ENCODE data around the gene NPFFR1. TPM values are rescaled to one million over a fixed set of nuclear protein-coding genes. Genes with fewer than 3 reads are reported as not detected.

Gene NPFFR1
- polyA plus RNA-seq, 6 donors from 2014 or later, result not detected

- no peak for ATAC-seq (ENCODE audit: low read depth in 2 of 2)
- H3K27ac Mint-ChIP-seq, result peak overlapping the region in 3 of 6 donors; percentile 30 to 58 (median 36)
- no peaks in the 10 kb centered on the region for H3K4me1 Mint-ChIP-seq
- H3K27me3 Mint-ChIP-seq, result no peaks in the 10 kb centered on the region
- no peak overlapping the region for H3K4me3 Mint-ChIP-seq
- no peak for DNase-seq
- H3K36me3 Mint-ChIP-seq, result peaks cover 9% of the 10 kb centered on the region in 2 donors
- no peaks in the 10 kb centered on the region for H3K9me3 Mint-ChIP-seq
Measured at GRCh38 chr10:70201105-70201504, 82.7 kb downstream of the NPFFR1 start.

GRCh38 chr10:70198696-70199466 lies 84.9 kb downstream of the NPFFR1 start:
- ATAC-seq (ENCODE audit: low read depth in 2 of 2) (no peak), DNase-seq (no peak)
- no peaks in the 10 kb centered on the region for H3K4me1 Mint-ChIP-seq
- no peaks in the 10 kb centered on the region for H3K9me3 Mint-ChIP-seq
- H3K36me3 Mint-ChIP-seq, result peaks cover 1 to 2% of the 10 kb centered on the region in 2 donors
- H3K27me3 Mint-ChIP-seq, result no peaks in the 10 kb centered on the region
- H3K4me3 Mint-ChIP-seq, result peak overlapping the region in 1 of 8 donors; percentile 44
- H3K27ac Mint-ChIP-seq, result no peak overlapping the region

Other genes with a start within 250 kb of the NPFFR1 start
- gene MACROH2A2, start 231.2 kb downstream of the NPFFR1 start, polyA plus RNA-seq (ENCODE audit: low read depth in 6 of 6), result not detected
- gene AIFM2, start 151.2 kb downstream of the NPFFR1 start, polyA plus RNA-seq (ENCODE audit: low read depth in 6 of 6), result 1 to 10 TPM; 1.8 to 3.0 (median 2.2) TPM
- 10 to 100 TPM; 19.8 to 33.5 (median 25.0) TPM for gene TYSND1, start 137.3 kb downstream of the NPFFR1 start, polyA plus RNA-seq (ENCODE audit: low read depth in 6 of 6)
- 10 to 100 TPM in 5 of 6 donors, 1 to 10 TPM in 1; 9.4 to 40.7 (median 25.2) TPM for gene SAR1A, start 113.5 kb downstream of the NPFFR1 start, polyA plus RNA-seq (ENCODE audit: low read depth in 6 of 6)
- gene PPA1, start 50.6 kb downstream of the NPFFR1 start, polyA plus RNA-seq (ENCODE audit: low read depth in 6 of 6), result 100 to 1,000 TPM in 3 of 6 donors, 10 to 100 TPM in 3; 59.7 to 152 (median 97.0) TPM
- gene LRRC20, start 98.6 kb upstream of the NPFFR1 start, polyA plus RNA-seq (ENCODE audit: low read depth in 6 of 6), result under 1 TPM in 2 of 6 donors, not detected in 4; 0.22 to 0.23 TPM
- gene EIF4EBP2, start 120.1 kb upstream of the NPFFR1 start, polyA plus RNA-seq (ENCODE audit: low read depth in 6 of 6), result 10 to 100 TPM; 35.7 to 44.5 (median 38.8) TPM
- gene NODAL, start 157.7 kb upstream of the NPFFR1 start, polyA plus RNA-seq (ENCODE audit: low read depth in 6 of 6), result not detected
- 1 to 10 TPM in 1 of 6 donors, under 1 TPM in 4, not detected in 1; 0.49 to 1.9 (median 0.65) TPM for gene PALD1, start 194.8 kb upstream of the NPFFR1 start, polyA plus RNA-seq (ENCODE audit: low read depth in 6 of 6)